Uterus (tissue), 4 donors: ENCODE results near the gene SPDEF. TPM values are rescaled to one million over a fixed set of nuclear protein-coding genes. Genes with fewer than 3 reads are reported as not detected.

ENCODE experiments used
- DNase-seq, 2 donors: peaks; one replicate each; pipeline ENCODE4 v3.0.0-alpha.2; 2019 to 2020
- H3K27ac ChIP-seq, 2 donors: fragments of 200-600 bp; sonication (generic); 1 replicate in 1 of 2; 2 replicates in 1 of 2; pipeline ENCODE4 v1.5.1; 2016 to 2018
- H3K27me3 ChIP-seq, 2 donors: fragments of 200-600 bp; sonication (generic); one replicate each; pipeline ENCODE4 v1.5.1; 2018 to 2019; ENCODE audit warnings: control low read depth in 1 of 2
- H3K36me3 ChIP-seq, 2 donors: fragments of 200-600 bp; sonication (generic); one replicate each; pipeline ENCODE4 v1.5.1; 2019; ENCODE audit warnings: control low read depth in 1 of 2
- H3K4me1 ChIP-seq, 2 donors: fragments of 200-600 bp; sonication (generic); one replicate each; pipeline ENCODE4 v1.5.1; 2018 to 2019; ENCODE audit warnings: control low read depth in 1 of 2
- H3K4me3 ChIP-seq, 2 donors: fragments of 200-600 bp; sonication (generic); 1 replicate in 1 of 2; 2 replicates in 1 of 2; pipeline ENCODE4 v1.5.1; 2018 to 2019; ENCODE audit warnings: mild to moderate bottlenecking in 1 of 2
- H3K9me3 ChIP-seq, 2 donors: fragments of 200-600 bp; sonication (generic); one replicate each; pipeline ENCODE4 v1.5.1; 2019; ENCODE audit warnings: control low read depth in 1 of 2
- CTCF ChIP-seq, 4 experiments: fragments of 200-600 bp in 2 of 4; fragments of 450-650 bp in 2 of 4; sonication (generic) in 2 of 4; IDR thresholded peaks; one replicate each; pipeline ENCODE4 v1.5.1; 2016 to 2019; ENCODE audit warnings: antibody characterized with exemption in 4 of 4, mild to moderate bottlenecking in 2 of 4, moderate library complexity in 1 of 4
- POLR2A ChIP-seq, 2 donors: fragments of 450-650 bp; IDR thresholded peaks; one replicate each; pipeline ENCODE4 v1.6.1; 2016; ENCODE audit warnings: antibody characterized with exemption in 2 of 2, mild to moderate bottlenecking in 1 of 2, moderate library complexity in 1 of 2
- intact Hi-C: fragments of 100-400 bp; cut with DNase I; formaldehyde crosslinking; loops from one replicate; pipeline ENCODE4 v1.15.1; 2023; ENCODE audit warnings: low total_unique reads
- total RNA-seq, 4 donors: library from RNA; depleted of rRNA in 3 of 4; stranded (reverse); fragments of >200 nt in 3 of 4; gene quantifications; one replicate each; pipeline versions ENCODE4 v1.1.0 to v1.2.4, GENCODE V29; 2014 to 2023
- donor health status: DM: yes; HTN: yes; CAD: no.

Gene SPDEF
- total RNA-seq, 4 donors from 2014 or later: 0.52 to 1.5 TPM; not detected in 2

- Histone ChIP-seq H3K36me3 (no peaks in the 10 kb centered on the region), H3K9me3 (no peaks in the 10 kb centered on the region), H3K27me3 (no peaks in the 10 kb centered on the region), H3K27ac (no peak overlapping the region), H3K4me3 (no peak overlapping the region), H3K4me1 (no peaks in the 10 kb centered on the region)
- DNase-seq: no peak
- intact Hi-C loops: no loop called here
- TF ChIP-seq CTCF (IDR thresholded peaks at IDR 0.05): no peak
- no peak for TF ChIP-seq POLR2A (IDR thresholded peaks at IDR 0.05)
These were observed 1.2 kb downstream of the SPDEF start for GRCh38 chr6:34555007-34555322.

- intact Hi-C loops: no loop called here
- H3K27ac ChIP-seq: no peak overlapping the region
- no peak for DNase-seq
- H3K4me3 ChIP-seq: no peak overlapping the region
- TF ChIP-seq POLR2A (IDR thresholded peaks at IDR 0.05) (no peak), CTCF (IDR thresholded peaks at IDR 0.05) (no peak)
- no peaks in the 10 kb centered on the region for H3K27me3 ChIP-seq
- H3K36me3 ChIP-seq: no peaks in the 10 kb centered on the region
- H3K4me1 ChIP-seq: no peaks in the 10 kb centered on the region
- no peaks in the 10 kb centered on the region for H3K9me3 ChIP-seq
These were observed 1.7 kb downstream of the SPDEF start for GRCh38 chr6:34554291-34555006.

- no peak for DNase-seq
- TF ChIP-seq POLR2A (IDR thresholded peaks at IDR 0.05) (no peak), CTCF (IDR thresholded peaks at IDR 0.05) (no peak)
- H3K27me3 ChIP-seq: no peaks in the 10 kb centered on the region
- intact Hi-C loops: no loop called here
- H3K4me3 ChIP-seq: no peak overlapping the region
- no peak overlapping the region for H3K27ac ChIP-seq
- no peaks in the 10 kb centered on the region for H3K9me3 ChIP-seq
- H3K36me3 ChIP-seq: no peaks in the 10 kb centered on the region
- no peaks in the 10 kb centered on the region for H3K4me1 ChIP-seq
These were observed 2.4 kb downstream of the SPDEF start for GRCh38 chr6:34553750-34554149.

GRCh38 chr6:34553146-34553545 is 3.0 kb downstream of the SPDEF start:
- no peak overlapping the region for H3K4me3 ChIP-seq

GRCh38 chr6:34552620-34553019 is 3.5 kb downstream of the SPDEF start:
- Histone ChIP-seq H3K4me3 (no peak overlapping the region), H3K4me1 (no peaks in the 10 kb centered on the region), H3K27me3 (no peaks in the 10 kb centered on the region), H3K27ac (no peak overlapping the region), H3K9me3 (no peaks in the 10 kb centered on the region), H3K36me3 (no peaks in the 10 kb centered on the region)
- intact Hi-C loops: no loop called here
- no peak for TF ChIP-seq CTCF (IDR thresholded peaks at IDR 0.05)
- no peak for TF ChIP-seq POLR2A (IDR thresholded peaks at IDR 0.05)
- DNase-seq: no peak

More at GRCh38 chr6:34553146-34553545, 3.0 kb downstream of the SPDEF start:
- intact Hi-C loops: no loop called here
- Histone ChIP-seq H3K4me1 (no peaks in the 10 kb centered on the region), H3K36me3 (no peaks in the 10 kb centered on the region), H3K27me3 (no peaks in the 10 kb centered on the region), H3K9me3 (no peaks in the 10 kb centered on the region), H3K27ac (no peak overlapping the region)
- TF ChIP-seq CTCF (IDR thresholded peaks at IDR 0.05): no peak
- no peak for TF ChIP-seq POLR2A (IDR thresholded peaks at IDR 0.05)
- DNase-seq: no peak
